Mesothelial cell of epicardium (in vitro differentiated cells): ENCODE measurements around the gene NOC4L. TPM values are rescaled to one million over a fixed set of nuclear protein-coding genes. Genes with fewer than 3 reads are reported as not detected.

Source experiments
- DNase-seq, 2 experiments: peaks; one replicate each; pipeline ENCODE4 v3.0.0; 2021; ENCODE audit warnings: low spot score in 2 of 2; ENCODE audit not compliant: unreplicated experiment in 2 of 2
- H3K27ac Mint-ChIP-seq: 2 replicates; pipeline ENCODE4 v1.8.0; 2021; ENCODE audit warnings: mixed read lengths
- H3K27me3 Mint-ChIP-seq: 2 replicates; pipeline ENCODE4 v1.8.0; 2021; ENCODE audit warnings: low read depth, mixed read lengths
- H3K36me3 Mint-ChIP-seq: 2 replicates; pipeline ENCODE4 v1.8.0; 2021; ENCODE audit warnings: mixed read lengths
- H3K4me1 Mint-ChIP-seq: 2 replicates; pipeline ENCODE4 v1.8.0; 2021; ENCODE audit warnings: mixed read lengths
- H3K4me3 Mint-ChIP-seq: 2 replicates; pipeline ENCODE4 v1.8.0; 2021; ENCODE audit warnings: mild to moderate bottlenecking, moderate library complexity, mixed read lengths
- H3K9me3 Mint-ChIP-seq: 2 replicates; pipeline ENCODE4 v1.8.0; 2021; ENCODE audit warnings: mixed read lengths
- total RNA-seq: library from RNA; stranded (reverse); gene quantifications from 3 replicates; pipeline ENCODE4 v1.2.1, GENCODE V29; 2021
- TF ChIP-seq, protein P1 (sequence below): fragments of 200-600 bp; sonication (generic); IDR thresholded peaks from one replicate; pipeline ENCODE4 v1.5.0; 2021; ENCODE audit warnings: antibody characterized with exemption; ENCODE audit not compliant: unreplicated experiment

Gene NOC4L
- total RNA-seq, 1 donor from 2014 or later: 25.1 TPM

DNA sequence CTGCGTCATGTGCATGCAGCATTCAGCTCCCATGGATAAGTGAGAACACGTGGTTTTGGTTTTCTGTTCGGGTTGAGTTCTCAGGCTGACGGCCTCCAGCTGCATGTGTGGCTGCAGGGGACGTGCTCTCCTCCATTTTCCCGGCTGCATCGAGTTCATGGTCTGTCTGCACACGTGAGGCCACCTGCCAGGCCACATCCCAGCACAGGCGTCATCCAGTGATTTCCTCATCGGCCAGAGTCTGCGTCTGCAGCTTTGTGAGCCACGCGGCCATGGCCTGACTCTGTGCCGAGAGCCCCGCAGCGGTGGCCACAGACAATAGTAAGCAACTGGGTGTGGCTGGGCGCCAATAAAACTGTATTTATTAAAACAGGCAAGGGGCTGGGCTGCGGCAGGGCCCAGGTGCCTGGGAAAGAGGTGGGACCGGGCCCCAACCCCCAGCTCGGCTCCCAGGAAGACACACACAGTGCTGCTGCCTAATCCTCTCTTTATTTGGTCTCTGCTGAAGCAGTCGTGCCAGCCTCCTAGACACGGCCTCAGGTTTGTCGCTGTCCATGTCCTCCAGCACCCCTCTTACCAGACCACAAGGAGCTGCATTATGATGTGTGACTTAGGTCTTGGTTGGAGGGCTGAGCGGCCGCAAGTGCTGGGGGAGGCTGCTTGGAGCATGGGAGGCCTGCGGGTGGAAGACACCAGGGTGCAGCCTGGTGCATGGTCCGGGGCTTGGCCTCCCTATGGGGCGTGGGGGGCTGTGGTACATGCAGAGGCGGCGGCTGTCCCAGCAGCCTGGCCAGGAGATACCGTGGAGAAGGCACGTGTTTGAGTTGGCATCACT is 52.0 kb downstream of the NOC4L start:
- peaks cover 9% of the 10 kb centered on the region for H3K9me3 Mint-ChIP-seq
- peaks cover 3% of the 10 kb centered on the region for H3K36me3 Mint-ChIP-seq
- no peak overlapping the region for H3K4me3 Mint-ChIP-seq
- TF ChIP-seq, protein P1, sequence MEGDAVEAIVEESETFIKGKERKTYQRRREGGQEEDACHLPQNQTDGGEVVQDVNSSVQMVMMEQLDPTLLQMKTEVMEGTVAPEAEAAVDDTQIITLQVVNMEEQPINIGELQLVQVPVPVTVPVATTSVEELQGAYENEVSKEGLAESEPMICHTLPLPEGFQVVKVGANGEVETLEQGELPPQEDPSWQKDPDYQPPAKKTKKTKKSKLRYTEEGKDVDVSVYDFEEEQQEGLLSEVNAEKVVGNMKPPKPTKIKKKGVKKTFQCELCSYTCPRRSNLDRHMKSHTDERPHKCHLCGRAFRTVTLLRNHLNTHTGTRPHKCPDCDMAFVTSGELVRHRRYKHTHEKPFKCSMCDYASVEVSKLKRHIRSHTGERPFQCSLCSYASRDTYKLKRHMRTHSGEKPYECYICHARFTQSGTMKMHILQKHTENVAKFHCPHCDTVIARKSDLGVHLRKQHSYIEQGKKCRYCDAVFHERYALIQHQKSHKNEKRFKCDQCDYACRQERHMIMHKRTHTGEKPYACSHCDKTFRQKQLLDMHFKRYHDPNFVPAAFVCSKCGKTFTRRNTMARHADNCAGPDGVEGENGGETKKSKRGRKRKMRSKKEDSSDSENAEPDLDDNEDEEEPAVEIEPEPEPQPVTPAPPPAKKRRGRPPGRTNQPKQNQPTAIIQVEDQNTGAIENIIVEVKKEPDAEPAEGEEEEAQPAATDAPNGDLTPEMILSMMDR: no peak
- no peak overlapping the region for H3K27ac Mint-ChIP-seq
- no peaks in the 10 kb centered on the region for H3K4me1 Mint-ChIP-seq
- DNase-seq: no peak
- H3K27me3 Mint-ChIP-seq: peaks cover 50% of the 10 kb centered on the region

DNA sequence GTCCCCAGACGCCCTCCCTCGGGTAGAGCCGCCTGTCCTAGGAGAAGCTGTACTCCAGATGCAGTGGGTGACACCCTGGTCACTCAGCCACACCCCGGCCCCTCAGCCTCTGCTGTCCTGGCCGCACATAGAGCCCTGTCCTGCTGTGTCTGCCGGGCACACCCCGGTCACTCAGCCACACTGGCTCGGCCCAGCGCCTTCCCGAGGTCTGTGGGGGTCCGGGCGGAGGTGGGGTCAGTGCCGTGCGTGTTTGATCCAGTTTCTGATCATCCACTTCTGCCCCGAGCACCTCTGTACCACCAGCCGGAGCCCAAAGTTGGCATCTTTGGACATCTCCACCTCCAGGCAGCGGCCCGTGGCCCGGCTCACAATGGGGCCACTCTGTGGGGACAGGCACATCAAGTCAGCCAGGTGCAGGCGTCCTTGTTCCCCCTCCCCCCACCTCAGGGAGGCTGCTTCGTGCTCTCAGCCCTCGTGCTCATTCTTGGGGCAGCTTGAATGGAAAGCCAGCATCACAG is 52.7 kb downstream of the NOC4L start:
- Mint-ChIP-seq H3K27ac (no peak overlapping the region), H3K4me1 (no peaks in the 10 kb centered on the region), H3K9me3 (peaks cover 9% of the 10 kb centered on the region), H3K36me3 (peaks cover 3% of the 10 kb centered on the region), H3K4me3 (no peak overlapping the region), H3K27me3 (peaks cover 46% of the 10 kb centered on the region)
- DNase-seq: no peak
- TF ChIP-seq, protein P1: no peak

DNA sequence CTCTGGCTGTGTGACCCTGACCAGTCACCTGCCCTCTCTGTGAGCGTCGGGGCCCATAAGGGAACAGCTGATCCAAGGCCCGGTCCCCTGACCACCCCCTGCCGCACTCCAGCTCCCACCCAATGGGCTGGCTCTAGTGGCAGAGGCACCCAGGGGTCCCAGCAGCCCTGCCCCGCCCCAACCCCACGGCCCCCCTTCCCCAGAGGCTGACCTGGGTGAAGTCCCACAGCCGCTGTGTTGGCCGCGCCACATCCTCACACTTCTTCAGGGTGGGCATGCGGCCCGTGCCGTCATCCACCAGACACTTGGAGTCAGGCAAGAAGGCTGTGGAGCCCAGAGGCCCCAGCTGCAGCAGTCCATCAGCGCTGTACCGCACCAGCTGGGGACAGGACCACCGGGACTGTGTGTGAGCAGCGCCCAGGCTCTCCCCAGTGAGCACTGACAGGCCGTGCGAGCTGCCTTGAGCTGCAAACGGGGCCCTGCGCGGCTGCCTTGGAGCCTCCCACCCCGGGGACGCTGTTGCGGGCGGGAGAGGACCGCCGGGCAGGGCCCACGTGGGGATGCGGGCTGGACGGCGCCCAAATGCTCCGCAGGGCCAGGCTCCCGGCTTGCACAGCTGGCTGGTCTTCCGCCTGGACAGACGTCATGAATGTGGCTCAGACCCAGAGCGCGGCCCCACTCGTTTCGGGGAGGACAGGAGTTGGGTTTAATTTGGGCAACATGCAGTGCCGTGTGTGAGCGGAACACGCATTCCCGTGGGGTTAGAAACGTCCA is 53.5 kb downstream of the NOC4L start:
- no peak overlapping the region for H3K4me3 Mint-ChIP-seq
- no peak for DNase-seq
- H3K4me1 Mint-ChIP-seq: no peaks in the 10 kb centered on the region
- H3K9me3 Mint-ChIP-seq: peaks cover 9% of the 10 kb centered on the region
- H3K27ac Mint-ChIP-seq: no peak overlapping the region
- peaks cover 50% of the 10 kb centered on the region for H3K27me3 Mint-ChIP-seq
- H3K36me3 Mint-ChIP-seq: peaks cover 3% of the 10 kb centered on the region
- TF ChIP-seq, protein P1: no peak

DNA sequence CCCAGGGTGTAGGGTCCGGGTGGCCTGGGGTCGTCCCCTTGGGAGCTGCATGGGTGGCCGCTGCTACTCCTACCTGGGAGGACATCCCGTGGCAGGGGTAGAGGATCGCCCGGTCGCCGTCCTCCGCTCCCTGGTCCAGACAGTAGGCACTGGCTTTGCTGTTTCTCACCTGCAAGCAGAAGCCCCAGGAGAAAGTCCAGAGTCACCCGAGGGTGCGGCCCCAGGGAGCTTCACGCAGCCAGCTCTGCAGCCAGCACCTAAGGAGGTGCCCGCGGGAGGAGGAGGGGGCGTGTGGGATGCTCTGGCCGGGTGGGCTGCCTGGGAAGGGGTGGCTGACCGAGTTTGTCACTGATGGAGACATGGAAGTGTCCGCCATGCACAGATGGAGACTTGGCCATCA is 54.8 kb downstream of the NOC4L start:
- H3K4me1 Mint-ChIP-seq: no peaks in the 10 kb centered on the region
- H3K9me3 Mint-ChIP-seq: peaks cover 3% of the 10 kb centered on the region
- DNase-seq: no peak
- TF ChIP-seq, protein P1: no peak
- H3K36me3 Mint-ChIP-seq: no peaks in the 10 kb centered on the region
- H3K27me3 Mint-ChIP-seq: peaks cover 44% of the 10 kb centered on the region
- H3K4me3 Mint-ChIP-seq: no peak overlapping the region
- H3K27ac Mint-ChIP-seq: no peak overlapping the region

DNA sequence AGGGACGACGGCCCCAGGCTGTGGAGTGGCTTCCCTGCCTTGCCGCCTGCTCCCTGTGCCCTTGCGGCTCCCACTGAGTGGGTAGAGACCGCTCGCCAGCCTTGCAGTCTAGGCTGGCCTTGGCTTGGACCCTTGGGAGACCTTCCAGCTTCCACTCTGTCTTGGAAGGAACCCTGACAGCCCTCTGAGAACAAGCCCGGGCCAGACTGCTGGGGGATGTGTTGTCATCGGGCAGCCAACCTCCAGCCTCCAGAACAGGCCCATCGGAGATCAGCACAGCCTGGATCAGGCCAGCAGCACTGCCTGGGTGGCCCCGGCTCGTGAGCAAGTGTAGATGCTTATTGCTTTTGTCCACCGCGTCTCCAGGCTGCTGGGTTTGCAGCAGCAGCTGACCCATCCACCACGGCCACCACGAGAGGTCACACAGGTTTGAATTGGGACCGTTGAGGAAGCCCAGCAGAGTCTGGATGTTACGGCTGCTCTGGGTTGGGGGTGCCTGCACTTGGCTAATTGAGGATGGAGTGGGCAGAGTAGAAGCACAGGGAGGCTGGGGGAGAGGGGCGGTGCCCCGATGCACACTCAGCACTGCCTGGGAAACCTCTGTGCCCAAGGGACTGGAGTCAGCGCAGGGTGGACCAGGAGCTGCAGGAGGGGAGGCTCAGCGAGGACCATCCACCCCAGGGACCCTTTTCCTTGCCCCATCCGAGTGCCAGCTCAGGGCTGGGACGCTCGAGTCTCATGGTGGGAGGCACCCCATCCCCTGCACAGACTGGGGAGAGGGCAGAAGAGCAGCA is 55.5 kb downstream of the NOC4L start:
- Mint-ChIP-seq H3K4me1 (no peaks in the 10 kb centered on the region), H3K36me3 (no peaks in the 10 kb centered on the region), H3K9me3 (no peaks in the 10 kb centered on the region), H3K27me3 (peaks cover 44% of the 10 kb centered on the region), H3K27ac (no peak overlapping the region), H3K4me3 (no peak overlapping the region)
- DNase-seq: no peak
- TF ChIP-seq, protein P1: no peak
